ENCODE measurements around the gene KIF26A. TPM values are rescaled to one million over a fixed set of nuclear protein-coding genes. Genes with fewer than 3 reads are reported as not detected.
"Not testable (repeated sequence)": the region's sequence is repeated elsewhere in the genome, so short reads cannot be mapped to it uniquely, and the experiment has no call there.

Gene KIF26A
- total RNA-seq, 2 experiments from 2014 or later: 0.89 to 0.94 TPM

DNA sequence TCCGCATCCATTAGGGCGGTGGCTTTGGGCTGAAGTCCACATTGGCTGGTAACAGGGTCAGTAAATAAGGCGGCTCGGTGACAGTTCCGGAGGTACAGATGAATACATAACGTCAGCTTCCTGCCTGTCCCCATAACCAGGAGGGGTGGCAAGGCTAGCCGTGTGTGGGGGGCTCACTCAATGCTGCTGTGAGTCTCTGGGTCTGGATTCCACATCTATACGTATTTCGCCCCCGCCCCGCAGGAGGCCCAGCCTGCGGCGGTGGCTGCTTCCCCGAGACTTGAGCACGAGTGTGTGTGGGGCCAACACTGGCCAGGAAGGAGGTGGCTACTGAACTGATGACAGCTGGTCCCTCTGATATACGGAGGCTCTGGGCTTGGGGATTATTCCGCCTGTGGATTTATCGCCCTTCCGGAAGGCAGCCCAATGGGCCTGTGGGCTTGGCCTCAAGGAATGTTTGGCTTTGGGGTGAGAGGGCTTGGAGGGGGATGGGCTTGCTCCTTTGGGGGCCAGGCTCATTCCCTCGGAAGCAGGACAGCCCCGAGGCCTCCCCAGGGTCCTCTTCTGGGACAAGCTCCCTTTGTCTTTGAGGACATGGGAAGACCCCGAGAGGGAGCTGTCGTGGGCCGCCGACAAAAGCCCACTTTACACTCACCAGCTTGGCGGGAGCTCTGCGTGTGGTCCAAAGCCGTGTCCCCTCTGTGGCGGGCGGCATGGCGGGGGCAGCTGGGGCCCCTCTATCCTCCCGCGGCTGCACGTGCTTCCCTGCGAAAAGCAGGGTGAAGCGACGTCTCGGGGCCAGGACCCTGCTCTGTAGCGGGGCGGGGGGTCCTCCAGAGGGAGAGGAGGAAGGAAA lies 82.1 kb downstream of the KIF26A start:
- DNase-seq: no peak
- no peak overlapping the region for H3K4me3 Mint-ChIP-seq

DNA sequence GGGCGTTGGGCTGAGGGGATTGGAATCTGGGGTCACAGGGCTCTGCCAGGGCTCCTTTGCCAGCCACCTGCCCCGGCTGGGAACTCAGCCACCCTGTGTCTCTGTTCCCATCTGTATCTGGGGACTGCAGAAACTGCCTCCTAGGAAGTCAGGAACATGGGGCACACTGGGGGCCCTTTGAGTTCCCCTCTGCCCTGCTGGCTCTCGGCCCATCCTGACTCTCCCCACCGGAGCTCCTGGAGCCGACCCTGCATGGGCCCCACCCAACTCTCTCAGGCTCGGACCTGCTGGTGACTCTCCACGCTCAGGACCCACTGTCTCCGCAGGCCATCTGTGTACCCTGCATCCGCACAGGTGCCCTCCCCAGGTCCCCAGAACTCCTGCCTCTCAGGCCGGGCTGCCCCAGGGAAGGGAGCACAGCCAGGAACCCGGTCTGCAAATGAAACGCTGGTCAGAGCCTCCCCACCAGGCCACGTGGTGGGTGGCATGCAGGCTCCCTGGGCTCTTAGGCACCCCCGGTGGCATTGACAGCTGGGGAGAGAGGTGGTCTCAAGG lies 82.8 kb downstream of the KIF26A start:
- no peak overlapping the region for H3K4me3 Mint-ChIP-seq

More for the DNA sequence above, 82.1 kb downstream of the KIF26A start:
- Mint-ChIP-seq H3K4me1 (peaks cover 11% of the 10 kb centered on the region), H3K27ac (no peak overlapping the region), H3K36me3 (no peaks in the 10 kb centered on the region), H3K9me3 (no peaks in the 10 kb centered on the region), H3K27me3 (peaks cover 34% of the 10 kb centered on the region)

DNA sequence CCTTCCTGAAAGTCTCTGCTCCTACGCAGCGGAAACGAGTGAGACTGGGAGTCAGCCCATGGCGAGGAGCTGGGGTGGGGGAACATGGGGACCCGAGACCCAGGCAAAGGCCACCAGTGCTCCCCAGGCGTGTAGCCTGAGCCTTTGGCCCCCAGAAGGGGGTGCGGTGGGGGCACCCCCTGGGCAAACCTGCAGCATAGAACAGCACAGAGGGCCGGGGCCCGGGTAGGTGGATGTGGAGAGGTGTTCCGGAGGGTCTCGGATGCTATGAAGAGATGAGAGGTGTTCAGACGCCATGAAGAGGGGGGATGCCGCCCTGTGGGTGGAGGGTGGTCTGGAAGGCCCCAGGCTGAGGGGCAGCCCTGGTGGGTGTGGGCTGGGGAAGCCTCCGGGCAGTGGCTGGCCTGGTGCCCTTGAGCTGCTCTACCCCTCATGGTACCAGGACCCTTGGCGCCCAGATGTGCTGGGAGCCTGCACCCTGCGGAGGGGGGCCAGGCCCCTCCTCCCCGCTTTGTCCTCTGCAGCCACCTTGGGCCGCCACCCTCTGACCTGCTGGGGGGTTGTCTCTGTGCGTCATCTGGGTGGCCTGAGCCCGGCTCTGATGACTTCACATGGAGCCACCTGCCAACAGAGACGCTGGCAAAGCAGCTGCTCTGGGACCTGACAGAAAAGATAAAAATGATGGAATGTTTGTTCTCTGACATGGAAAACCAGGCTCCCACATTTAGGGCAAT lies 83.4 kb downstream of the KIF26A start:
- H3K4me3 Mint-ChIP-seq: no peak overlapping the region
- no peak overlapping the region for H3K27ac Mint-ChIP-seq
- no peak for DNase-seq
- peaks cover 34% of the 10 kb centered on the region for H3K27me3 Mint-ChIP-seq
- H3K36me3 Mint-ChIP-seq: no peaks in the 10 kb centered on the region
- peaks cover 11% of the 10 kb centered on the region for H3K4me1 Mint-ChIP-seq
- H3K9me3 Mint-ChIP-seq: no peaks in the 10 kb centered on the region

More for the DNA sequence above, 82.8 kb downstream of the KIF26A start:
- no peaks in the 10 kb centered on the region for H3K36me3 Mint-ChIP-seq
- peaks cover 34% of the 10 kb centered on the region for H3K27me3 Mint-ChIP-seq
- DNase-seq: no peak
- H3K27ac Mint-ChIP-seq: no peak overlapping the region
- peaks cover 11% of the 10 kb centered on the region for H3K4me1 Mint-ChIP-seq
- H3K9me3 Mint-ChIP-seq: no peaks in the 10 kb centered on the region

- no peak overlapping the region for H3K27ac Mint-ChIP-seq
- no peak overlapping the region for H3K4me3 Mint-ChIP-seq
- H3K36me3 Mint-ChIP-seq: no peaks in the 10 kb centered on the region
- peaks cover 11% of the 10 kb centered on the region for H3K4me1 Mint-ChIP-seq
- no peaks in the 10 kb centered on the region for H3K9me3 Mint-ChIP-seq
- DNase-seq: no peak
- peaks cover 34% of the 10 kb centered on the region for H3K27me3 Mint-ChIP-seq
Measured at GRCh38 chr14:104222396-104223036, 84.1 kb downstream of the KIF26A start.

DNA sequence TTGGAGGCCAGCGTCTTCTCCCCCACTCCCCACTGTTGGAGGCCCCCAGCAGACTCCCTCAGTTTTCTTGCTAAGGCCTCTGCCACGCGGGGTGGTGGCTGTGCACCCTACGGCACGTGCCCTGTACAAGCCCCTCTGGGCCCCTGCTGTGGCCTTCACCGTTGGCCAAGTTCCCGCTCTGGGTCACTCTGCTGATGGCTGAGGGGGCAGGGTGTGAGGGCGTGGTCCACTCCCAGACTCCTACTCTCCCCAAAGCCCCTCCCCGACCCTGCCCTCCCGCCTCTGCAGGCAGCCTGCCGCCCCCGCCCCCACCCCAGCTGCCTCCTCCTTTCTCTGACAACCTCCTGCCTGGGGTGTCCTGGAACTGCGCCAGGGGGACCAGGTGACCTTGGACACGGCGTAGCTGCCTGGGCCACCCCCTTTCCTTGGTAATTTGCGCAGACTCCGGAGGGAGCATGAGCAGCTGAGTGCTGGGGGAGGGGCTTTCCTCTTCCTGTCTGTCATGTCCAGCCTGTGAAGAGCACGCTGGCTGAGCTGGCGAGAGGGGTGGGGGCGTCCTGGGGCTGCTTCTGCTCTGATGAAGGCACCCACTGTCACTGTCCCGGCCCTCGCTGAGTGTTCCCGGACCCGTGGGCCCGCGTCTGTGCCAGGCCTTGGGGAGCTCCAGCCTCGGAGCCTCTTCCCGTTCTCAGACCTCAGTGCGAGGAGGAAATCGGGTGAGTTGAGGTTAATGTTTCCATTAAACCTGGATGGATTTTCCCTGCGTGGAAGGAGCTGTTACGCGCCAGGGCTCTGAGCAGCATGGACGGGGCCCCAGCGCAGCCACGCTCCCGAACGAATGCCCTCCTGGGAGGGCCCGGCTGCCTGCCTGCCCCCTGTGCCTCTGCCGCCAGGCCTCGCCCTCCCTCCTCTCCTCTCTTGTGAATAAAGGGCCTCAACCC lies 85.0 kb downstream of the KIF26A start:
- Mint-ChIP-seq H3K4me3 (no peak overlapping the region), H3K9me3 (peaks cover 5% of the 10 kb centered on the region)

GRCh38 chr14:104224131-104224505 lies 85.7 kb downstream of the KIF26A start:
- Mint-ChIP-seq H3K4me3 (no peak overlapping the region), H3K27ac (no peak overlapping the region), H3K27me3 (peaks cover 34% of the 10 kb centered on the region), H3K4me1 (peaks cover 17% of the 10 kb centered on the region), H3K9me3 (peaks cover 5% of the 10 kb centered on the region), H3K36me3 (no peaks in the 10 kb centered on the region)
- no peak for DNase-seq

More for the DNA sequence above, 85.0 kb downstream of the KIF26A start:
- Mint-ChIP-seq H3K4me1 (peaks cover 17% of the 10 kb centered on the region), H3K36me3 (no peaks in the 10 kb centered on the region), H3K27me3 (peaks cover 34% of the 10 kb centered on the region), H3K27ac (no peak overlapping the region)
- no peak for DNase-seq

GRCh38 chr14:104224506-104225277 lies 86.3 kb downstream of the KIF26A start:
- Mint-ChIP-seq H3K27ac (no peak overlapping the region), H3K9me3 (peaks cover 5% of the 10 kb centered on the region), H3K27me3 (peaks cover 34% of the 10 kb centered on the region), H3K4me3 (no peak overlapping the region), H3K36me3 (no peaks in the 10 kb centered on the region), H3K4me1 (peaks cover 17% of the 10 kb centered on the region)
- DNase-seq: peak; percentile 37

DNA sequence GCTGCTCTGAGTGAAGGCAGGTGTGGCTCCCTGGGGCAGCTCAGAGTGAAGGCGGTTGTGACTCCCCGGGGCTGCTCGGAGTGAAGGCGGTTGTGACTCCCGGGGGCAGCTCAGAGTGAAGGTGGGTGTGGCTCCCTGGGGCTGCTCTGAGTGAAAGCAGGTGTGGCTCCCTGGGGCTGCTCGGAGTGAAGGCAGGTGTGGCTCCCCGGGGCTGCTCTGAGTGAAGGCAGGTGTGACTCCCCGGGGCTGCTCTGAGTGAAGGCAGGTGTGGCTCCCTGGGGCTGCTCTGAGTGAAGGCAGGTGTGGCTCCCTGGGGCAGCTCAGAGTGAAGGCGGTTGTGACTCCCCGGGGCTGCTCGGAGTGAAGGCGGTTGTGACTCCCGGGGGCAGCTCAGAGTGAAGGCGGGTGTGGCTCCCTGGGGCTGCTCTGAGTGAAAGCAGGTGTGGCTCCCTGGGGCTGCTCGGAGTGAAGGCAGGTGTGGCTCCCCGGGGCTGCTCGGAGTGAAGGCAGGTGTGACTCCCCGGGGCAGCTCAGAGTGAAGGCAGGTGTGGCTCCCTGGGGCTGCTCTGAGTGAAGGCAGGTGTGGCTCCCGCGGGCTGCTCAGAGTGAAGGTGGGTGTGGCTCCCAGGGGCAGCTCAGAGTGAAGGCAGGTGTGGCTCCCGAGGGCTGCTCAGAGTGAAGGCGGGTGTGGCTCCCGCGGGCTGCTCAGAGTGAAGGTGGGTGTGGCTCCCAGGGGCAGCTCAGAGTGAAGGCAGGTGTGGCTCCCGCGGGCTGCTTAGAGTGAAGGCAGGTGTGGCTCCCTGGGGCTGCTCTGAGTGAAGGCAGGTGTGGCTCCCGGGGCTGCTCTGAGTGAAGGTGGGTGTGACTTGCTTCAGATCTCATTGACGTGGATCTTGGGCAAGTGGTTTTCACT lies 87.1 kb downstream of the KIF26A start:
- DNase-seq, H3K36me3 Mint-ChIP-seq, H3K9me3 Mint-ChIP-seq, H3K27ac Mint-ChIP-seq, H3K4me3 Mint-ChIP-seq: not testable (repeated sequence)
- Mint-ChIP-seq H3K4me1 (peaks cover 17% of the 10 kb centered on the region), H3K27me3 (peaks cover 28% of the 10 kb centered on the region)

DNA sequence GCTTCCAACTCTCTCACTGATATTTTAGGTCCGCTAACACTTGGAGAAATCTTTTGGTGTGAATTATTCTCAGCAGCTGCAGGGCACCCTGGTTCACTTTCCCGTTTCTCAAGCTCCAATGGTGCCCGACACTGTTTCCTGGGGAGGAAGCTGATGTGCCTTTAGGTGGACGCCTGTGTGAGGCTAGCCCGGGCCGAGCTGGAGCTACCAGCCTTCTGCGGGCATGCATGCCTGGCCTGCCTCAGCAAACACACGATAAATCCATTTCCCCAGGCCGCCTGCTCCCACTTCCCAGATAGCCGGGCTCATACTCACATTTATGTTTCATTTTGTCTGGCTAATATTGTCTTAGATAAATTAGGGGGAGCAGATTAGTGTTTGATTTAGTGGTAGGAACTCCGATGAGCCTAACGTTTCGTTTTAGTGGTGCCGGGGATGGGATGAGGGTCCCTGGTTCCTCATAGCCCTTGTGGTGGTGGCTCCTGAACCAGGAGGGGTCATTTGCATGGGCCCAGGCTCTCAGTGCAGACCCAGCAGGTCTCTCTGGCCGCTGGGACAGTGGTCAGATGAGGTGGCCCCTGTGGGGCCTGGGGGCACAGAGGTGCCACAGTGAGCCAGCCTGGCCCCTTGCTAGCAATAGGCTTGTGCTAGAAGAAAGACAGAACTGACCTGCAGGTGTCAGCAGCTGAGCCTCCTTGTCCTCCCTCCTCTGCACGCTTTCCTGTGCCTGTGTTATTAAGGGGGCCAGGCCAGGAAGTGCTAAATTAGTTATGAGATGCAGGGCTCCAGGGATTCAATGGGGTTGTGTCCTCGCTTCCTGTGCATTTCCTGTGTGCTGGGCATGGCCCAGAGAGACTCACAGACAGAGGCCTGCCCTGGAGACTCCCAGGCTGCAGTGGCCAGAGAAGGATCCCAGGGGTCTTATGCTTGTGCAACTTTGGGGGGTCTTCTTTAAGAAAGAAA lies 88.3 kb downstream of the KIF26A start:
- H3K27ac Mint-ChIP-seq: no peak overlapping the region
- H3K27me3 Mint-ChIP-seq: peaks cover 22% of the 10 kb centered on the region
- H3K4me3 Mint-ChIP-seq: no peak overlapping the region
- no peaks in the 10 kb centered on the region for H3K36me3 Mint-ChIP-seq
- peaks cover 5% of the 10 kb centered on the region for H3K9me3 Mint-ChIP-seq
- peaks cover 17% of the 10 kb centered on the region for H3K4me1 Mint-ChIP-seq
- DNase-seq: no peak

DNA sequence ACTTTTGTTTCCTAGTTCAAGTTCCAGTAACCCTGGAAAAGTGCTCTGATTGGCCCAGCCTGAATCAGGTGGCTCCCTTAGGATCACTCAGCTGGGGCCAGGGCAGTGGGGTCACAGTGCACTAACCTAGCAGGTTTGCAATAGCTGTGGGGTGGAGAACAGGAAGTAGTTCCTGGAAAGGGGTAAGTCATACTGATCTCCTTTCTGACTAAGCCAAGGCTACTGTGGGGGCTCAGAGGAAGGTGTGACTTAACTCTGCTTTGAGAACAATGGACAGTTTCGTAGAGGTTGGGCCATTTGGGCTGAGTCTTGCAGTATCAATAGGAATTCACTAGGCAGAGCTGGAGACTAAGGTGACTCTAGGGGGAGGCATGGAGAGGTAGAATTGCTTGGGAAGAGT lies 89.4 kb downstream of the KIF26A start:
- H3K4me3 Mint-ChIP-seq: no peak overlapping the region
- DNase-seq: peak; percentile 56
- H3K36me3 Mint-ChIP-seq: no peaks in the 10 kb centered on the region
- H3K9me3 Mint-ChIP-seq: peaks cover 5% of the 10 kb centered on the region
- H3K27ac Mint-ChIP-seq: peak overlapping the region; percentile 81
- H3K27me3 Mint-ChIP-seq: peaks cover 13% of the 10 kb centered on the region
- H3K4me1 Mint-ChIP-seq: peaks cover 17% of the 10 kb centered on the region

DNA sequence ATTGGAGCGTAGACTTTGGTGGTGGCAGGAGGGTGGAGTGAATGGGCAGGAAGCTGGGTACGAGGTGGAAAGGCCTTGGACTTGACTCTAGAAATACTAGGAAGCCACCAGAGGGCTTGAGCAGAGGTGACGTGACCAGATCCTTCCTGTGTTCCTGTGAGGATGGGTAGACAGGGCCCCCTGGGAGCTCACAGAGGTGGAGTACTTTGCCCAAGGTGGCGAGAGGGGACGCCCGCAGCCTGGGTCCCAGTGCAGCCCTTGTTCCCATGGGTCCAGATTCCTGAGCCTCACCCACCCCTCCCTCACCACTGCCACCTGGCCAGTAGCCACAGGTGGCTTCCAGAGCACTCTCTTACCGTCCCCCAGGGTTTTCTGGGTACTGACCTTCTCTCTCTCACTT lies 89.8 kb downstream of the KIF26A start:
- Mint-ChIP-seq H3K27ac (peak overlapping the region; percentile 81), H3K4me3 (no peak overlapping the region), H3K4me1 (peaks cover 17% of the 10 kb centered on the region), H3K36me3 (no peaks in the 10 kb centered on the region), H3K27me3 (peaks cover 13% of the 10 kb centered on the region), H3K9me3 (peaks cover 6% of the 10 kb centered on the region)
- DNase-seq: no peak
